Measurements from ENCODE around the gene KRTAP5-3. TPM values are rescaled to one million over a fixed set of nuclear protein-coding genes. Genes with fewer than 3 reads are reported as not detected.

KRTAP5-3 gene
- polyA plus RNA-seq, 2 of the 4 experiments (the other 2 are of a cell fraction): not detected

GRCh38 chr11:1633864-1634263 lies 25.6 kb upstream of the KRTAP5-3 start:
- FAIRE-seq (no peak), ATAC-seq (no peak), DNase-seq (ENCODE audit: low read depth in 1 of 2, low spot score in 1 of 2) (no peak)
- Histone ChIP-seq H3K27ac (no peak overlapping the region), H3K4me3 (no peak overlapping the region), H3K9me3 (no peaks in the 10 kb centered on the region), H3K4me2 (no peak overlapping the region), H3K4me1 (no peaks in the 10 kb centered on the region)
- ChIA-PET POLR2A (no interaction called here), CTCF (interaction anchor here (1.0 to 5.9 kb wide), 11 partner anchors 9 to 523 kb away, joined by 3 to 36 read pairs (median 5); no protein-coding TSS in a partner anchor)
- TF ChIP-seq ZSCAN20 (CRISPR knock-in tag; IDR thresholded peaks at IDR 0.05) (no peak), EP300 (IDR thresholded peaks at IDR 0.05) (no peak), RFX5 (IDR thresholded peaks at IDR 0.05) (no peak), RCOR1 (IDR thresholded peaks at IDR 0.05; ENCODE audit: low read depth, low read length) (no peak), FOXS1 (CRISPR knock-in tag; IDR thresholded peaks at IDR 0.05) (no peak), HOXB5 (CRISPR knock-in tag; IDR thresholded peaks at IDR 0.05) (no peak), TFCP2L1 (CRISPR knock-in tag; IDR thresholded peaks at IDR 0.05) (no peak), POLR2AphosphoS2 (conservative IDR thresholded peaks at IDR 0.05; ENCODE audit: low read length) (no peak), NR3C1 (IDR thresholded peaks at IDR 0.05) (no peak), JUN (IDR thresholded peaks at IDR 0.05) (no peak), CHD4 (IDR thresholded peaks at IDR 0.05; ENCODE audit: borderline replicate concordance) (no peak), RARB (CRISPR knock-in tag; IDR thresholded peaks at IDR 0.05) (no peak)
- WGBS (ENCODE audit: missing lambda C conversion rate): 29% methylated on average over 10 of the region's 10 CpGs

GRCh38 chr11:1632053-1632714 lies 23.9 kb upstream of the KRTAP5-3 start:
- TF ChIP-seq E2F6 (IDR thresholded peaks at IDR 0.05; ENCODE audit: borderline replicate concordance, low read depth) (no peak), TP53 (CRISPR knock-in tag; IDR thresholded peaks at IDR 0.05) (no peak), REST (IDR thresholded peaks at IDR 0.05) (no peak), SMC3 (IDR thresholded peaks at IDR 0.05) (no peak), USF2 (IDR thresholded peaks at IDR 0.05) (no peak), CHD4 (IDR thresholded peaks at IDR 0.05; ENCODE audit: borderline replicate concordance) (no peak), EHMT2 (IDR thresholded peaks at IDR 0.05; ENCODE audit: low read depth) (no peak), NPAS2 (CRISPR knock-in tag; IDR thresholded peaks at IDR 0.05; ENCODE audit: borderline replicate concordance) (no peak), EP300 (IDR thresholded peaks at IDR 0.05) (no peak), CBX2 (IDR thresholded peaks at IDR 0.05; ENCODE audit: borderline replicate concordance, low read depth) (no peak), CTCF (IDR thresholded peaks at IDR 0.05) (no peak)
- WGBS (ENCODE audit: missing lambda C conversion rate): 40% methylated on average over 7 of the region's 11 CpGs
- Histone ChIP-seq H3K9me3 (no peaks in the 10 kb centered on the region), H3K4me1 (no peaks in the 10 kb centered on the region), H3K4me2 (no peak overlapping the region), H3K27ac (no peak overlapping the region), H3K4me3 (no peak overlapping the region)
- ChIA-PET CTCF (interaction anchor here (0.6 to 6.9 kb wide), 13 partner anchors 8 to 524 kb away, joined by 3 to 47 read pairs (median 6); partner anchors contain the start of gene KRTAP5-2), POLR2A (no interaction called here)
- ATAC-seq (no peak), DNase-seq (ENCODE audit: low read depth in 1 of 2, low spot score in 1 of 2) (no peak), FAIRE-seq (no peak)

All from A549 (cell line).